DMS153 treated with DMSO at 0.1 percent for 48 hours (cell line): Measurements from ENCODE around the gene QRICH1.
A peak's percentile ranks its signal among the peaks of the same experiment; 100 is the strongest.

Experiments used
- DNase-seq: peaks from one replicate; lab custom pipeline; 2025; ENCODE audit not compliant: unreplicated experiment; lab: John Stamatoyannopoulos, UW

The QRICH1 gene

GRCh38 chr3:49119439-49119838 is 25.6 kb upstream of the QRICH1 start:
- no peak for DNase-seq

GRCh38 chr3:49119036-49119435 is 25.2 kb upstream of the QRICH1 start:
- no peak for DNase-seq

GRCh38 chr3:49112262-49112661 is 18.4 kb upstream of the QRICH1 start:
- DNase-seq = no peak

GRCh38 chr3:49111347-49111746 is 17.5 kb upstream of the QRICH1 start:
- no peak for DNase-seq

GRCh38 chr3:49110780-49111179 is 16.9 kb upstream of the QRICH1 start:
- no peak for DNase-seq

- DNase-seq = no peak
Measured at GRCh38 chr3:49108346-49108745, 14.5 kb upstream of the QRICH1 start.

- DNase-seq = peak; percentile 37
Measured at GRCh38 chr3:49104427-49105291, 10.8 kb upstream of the QRICH1 start, which contains the start of gene QARS1. Gene QARS1 (minus strand): TSS chr3:49104757. CDS start chr3:49104733, 24 bp downstream.

- DNase-seq = no peak
Measured at GRCh38 chr3:49104052-49104426, 10.2 kb upstream of the QRICH1 start.

GRCh38 chr3:49100046-49100615 is 6.3 kb upstream of the QRICH1 start:
- DNase-seq = no peak

GRCh38 chr3:49098910-49099630 is 5.2 kb upstream of the QRICH1 start:
- no peak for DNase-seq

- no peak for DNase-seq
Measured at GRCh38 chr3:49098429-49098828, 4.6 kb upstream of the QRICH1 start.

GRCh38 chr3:49092938-49093852 is 676 bp downstream of the QRICH1 start:
- DNase-seq = no peak

- no peak for DNase-seq
Measured at GRCh38 chr3:49081429-49081828, 12.4 kb downstream of the QRICH1 start.

GRCh38 chr3:49079270-49079669 is 14.6 kb downstream of the QRICH1 start:
- DNase-seq = no peak

GRCh38 chr3:49076646-49077045 is 17.2 kb downstream of the QRICH1 start:
- DNase-seq = no peak

GRCh38 chr3:49076116-49076515 is 17.8 kb downstream of the QRICH1 start:
- no peak for DNase-seq

- DNase-seq = no peak
Measured at GRCh38 chr3:49058011-49058410, 35.9 kb downstream of the QRICH1 start.

GRCh38 chr3:49057268-49057667 is 36.6 kb downstream of the QRICH1 start:
- DNase-seq = no peak

GRCh38 chr3:49054344-49054862 is 39.5 kb downstream of the QRICH1 start:
- no peak for DNase-seq

GRCh38 chr3:49053543-49053942 is 40.3 kb downstream of the QRICH1 start:
- no peak for DNase-seq

- no peak for DNase-seq
Measured at GRCh38 chr3:49035281-49035680, 58.6 kb downstream of the QRICH1 start.
